ENCODE results near the gene SIM1.

DNA sequence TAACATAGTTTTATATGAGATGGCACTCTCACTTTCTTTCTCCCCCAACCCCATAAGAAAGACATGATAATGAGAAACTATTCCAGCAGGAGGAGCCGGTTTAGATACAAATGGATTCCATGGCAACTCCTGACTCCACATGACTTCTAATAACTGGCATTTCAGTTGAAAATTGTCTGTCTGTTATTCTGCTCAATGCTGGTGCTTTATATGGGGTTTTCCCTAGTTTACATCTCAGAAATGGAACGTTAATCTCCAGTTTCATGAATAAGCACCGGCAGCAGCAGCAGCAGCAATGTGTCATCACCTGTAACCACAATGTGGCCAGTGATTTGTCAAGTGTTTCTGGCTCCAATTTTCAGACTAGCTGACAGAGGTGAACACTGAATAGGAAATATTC, 8.0 kb upstream of the SIM1 start:
- TF ChIP-seq ATF3 (IDR thresholded peaks at IDR 0.05) (no peak), MAX (IDR thresholded peaks at IDR 0.05) (no peak), HNF4G (IDR thresholded peaks at IDR 0.05) (no peak), TAF1 (conservative IDR thresholded peaks at IDR 0.05) (no peak), ZBTB33 (IDR thresholded peaks at IDR 0.05) (no peak), SP1 (IDR thresholded peaks at IDR 0.05) (no peak), RAD21 (IDR thresholded peaks at IDR 0.05) (no peak), JUND (IDR thresholded peaks at IDR 0.05) (no peak), NR2F2 (IDR thresholded peaks at IDR 0.05) (no peak)
- TF ChIP-seq, protein P1, sequence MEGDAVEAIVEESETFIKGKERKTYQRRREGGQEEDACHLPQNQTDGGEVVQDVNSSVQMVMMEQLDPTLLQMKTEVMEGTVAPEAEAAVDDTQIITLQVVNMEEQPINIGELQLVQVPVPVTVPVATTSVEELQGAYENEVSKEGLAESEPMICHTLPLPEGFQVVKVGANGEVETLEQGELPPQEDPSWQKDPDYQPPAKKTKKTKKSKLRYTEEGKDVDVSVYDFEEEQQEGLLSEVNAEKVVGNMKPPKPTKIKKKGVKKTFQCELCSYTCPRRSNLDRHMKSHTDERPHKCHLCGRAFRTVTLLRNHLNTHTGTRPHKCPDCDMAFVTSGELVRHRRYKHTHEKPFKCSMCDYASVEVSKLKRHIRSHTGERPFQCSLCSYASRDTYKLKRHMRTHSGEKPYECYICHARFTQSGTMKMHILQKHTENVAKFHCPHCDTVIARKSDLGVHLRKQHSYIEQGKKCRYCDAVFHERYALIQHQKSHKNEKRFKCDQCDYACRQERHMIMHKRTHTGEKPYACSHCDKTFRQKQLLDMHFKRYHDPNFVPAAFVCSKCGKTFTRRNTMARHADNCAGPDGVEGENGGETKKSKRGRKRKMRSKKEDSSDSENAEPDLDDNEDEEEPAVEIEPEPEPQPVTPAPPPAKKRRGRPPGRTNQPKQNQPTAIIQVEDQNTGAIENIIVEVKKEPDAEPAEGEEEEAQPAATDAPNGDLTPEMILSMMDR (IDR thresholded peaks at IDR 0.05; ENCODE audit: low read depth, low read length, missing input control), result no peak
- TF ChIP-seq, protein P2, sequence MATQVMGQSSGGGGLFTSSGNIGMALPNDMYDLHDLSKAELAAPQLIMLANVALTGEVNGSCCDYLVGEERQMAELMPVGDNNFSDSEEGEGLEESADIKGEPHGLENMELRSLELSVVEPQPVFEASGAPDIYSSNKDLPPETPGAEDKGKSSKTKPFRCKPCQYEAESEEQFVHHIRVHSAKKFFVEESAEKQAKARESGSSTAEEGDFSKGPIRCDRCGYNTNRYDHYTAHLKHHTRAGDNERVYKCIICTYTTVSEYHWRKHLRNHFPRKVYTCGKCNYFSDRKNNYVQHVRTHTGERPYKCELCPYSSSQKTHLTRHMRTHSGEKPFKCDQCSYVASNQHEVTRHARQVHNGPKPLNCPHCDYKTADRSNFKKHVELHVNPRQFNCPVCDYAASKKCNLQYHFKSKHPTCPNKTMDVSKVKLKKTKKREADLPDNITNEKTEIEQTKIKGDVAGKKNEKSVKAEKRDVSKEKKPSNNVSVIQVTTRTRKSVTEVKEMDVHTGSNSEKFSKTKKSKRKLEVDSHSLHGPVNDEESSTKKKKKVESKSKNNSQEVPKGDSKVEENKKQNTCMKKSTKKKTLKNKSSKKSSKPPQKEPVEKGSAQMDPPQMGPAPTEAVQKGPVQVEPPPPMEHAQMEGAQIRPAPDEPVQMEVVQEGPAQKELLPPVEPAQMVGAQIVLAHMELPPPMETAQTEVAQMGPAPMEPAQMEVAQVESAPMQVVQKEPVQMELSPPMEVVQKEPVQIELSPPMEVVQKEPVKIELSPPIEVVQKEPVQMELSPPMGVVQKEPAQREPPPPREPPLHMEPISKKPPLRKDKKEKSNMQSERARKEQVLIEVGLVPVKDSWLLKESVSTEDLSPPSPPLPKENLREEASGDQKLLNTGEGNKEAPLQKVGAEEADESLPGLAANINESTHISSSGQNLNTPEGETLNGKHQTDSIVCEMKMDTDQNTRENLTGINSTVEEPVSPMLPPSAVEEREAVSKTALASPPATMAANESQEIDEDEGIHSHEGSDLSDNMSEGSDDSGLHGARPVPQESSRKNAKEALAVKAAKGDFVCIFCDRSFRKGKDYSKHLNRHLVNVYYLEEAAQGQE (IDR thresholded peaks at IDR 0.05), result no peak

Data from liver (tissue), 3 donors.